H1 (cell line): Measurements from ENCODE around the gene TMPRSS4. TPM values are rescaled to one million over a fixed set of nuclear protein-coding genes. Genes with fewer than 3 reads are reported as not detected.

ENCODE experiments used
- CTCF ChIA-PET: fragments of 300-600 bp; sonication (Branson Sonifier 250); formaldehyde crosslinking; loops from one replicate; lab custom pipeline; 2021; ENCODE audit not compliant: partially characterized antibody; lab: Charles Lee
- POLR2A ChIA-PET: fragments of 300-600 bp; sonication (Branson Sonifier 250); formaldehyde crosslinking; loops from one replicate; lab custom pipeline; 2021; ENCODE audit warnings: inconsistent platforms; ENCODE audit not compliant: partially characterized antibody; lab: Charles Lee
- DNase-seq, 2 experiments: peaks; one replicate each; pipeline versions ENCODE4 v3.0.0 to v3.0.0-alpha.2; 2010 to 2022; ENCODE audit warnings: low spot score in 2 of 2, low read depth in 1 of 2, mixed read lengths in 1 of 2
- FAIRE-seq: peaks from 2 replicates; lab custom pipeline; 2011; peaks lifted over from hg19 to GRCh38; lab: Jason Lieb, UNC
- H2AFZ ChIP-seq: 2 replicates; pipeline ENCODE4 v1.8.1; 2012; ENCODE audit warnings: low read length, inconsistent platforms
- H2AK5ac ChIP-seq: 2 replicates; pipeline ENCODE4 v1.6.1; 2013; ENCODE audit warnings: low read depth, low read length
- H2BK120ac ChIP-seq: replicated peaks from 2 replicates; pipeline ENCODE3; 2013; ENCODE audit warnings: low read depth, low read length, inconsistent platforms
- H2BK12ac ChIP-seq: 2 replicates; pipeline ENCODE4 v1.6.1; 2013; ENCODE audit warnings: low read depth, low read length
- H2BK15ac ChIP-seq: 2 replicates; pipeline ENCODE4 v1.6.1; 2013; ENCODE audit warnings: low read length
- H2BK20ac ChIP-seq: 2 replicates; pipeline ENCODE4 v1.6.1; 2013; ENCODE audit warnings: low read length
- H2BK5ac ChIP-seq: 2 replicates; pipeline ENCODE4 v1.6.1; 2013; ENCODE audit warnings: low read depth, low read length
- H3K14ac ChIP-seq: 2 replicates; pipeline ENCODE4 v1.6.1; 2013; ENCODE audit warnings: inconsistent platforms; ENCODE audit not compliant: insufficient read length
- H3K18ac ChIP-seq: 2 replicates; pipeline ENCODE4 v1.6.1; 2013; ENCODE audit warnings: low read length; ENCODE audit errors: extremely low read depth
- H3K23ac ChIP-seq: 2 replicates; pipeline ENCODE4 v1.6.1; 2013; ENCODE audit warnings: inconsistent platforms; ENCODE audit not compliant: insufficient read length
- H3K23me2 ChIP-seq: 2 replicates; pipeline ENCODE4 v1.6.1; 2013; ENCODE audit warnings: low read depth, low read length
- H3K27ac ChIP-seq: 2 replicates; pipeline ENCODE4 v1.6.1; 2011; ENCODE audit warnings: low read depth, low read length, inconsistent platforms
- H3K27me3 ChIP-seq, 4 experiments: replicated peaks in 1 of 4; 1 replicate in 1 of 4; 2 replicates in 3 of 4; pipeline versions ENCODE4 v1.6.1 to v1.8.1; 2011 to 2013; ENCODE audit warnings: low read length in 3 of 4, mild to moderate bottlenecking in 3 of 4, inconsistent platforms in 2 of 4, mixed read lengths in 2 of 4, moderate library complexity in 1 of 4; ENCODE audit not compliant: control insufficient read depth in 3 of 4, insufficient read depth in 3 of 4; ENCODE audit errors: extremely low read depth in 1 of 4
- H3K36me3 ChIP-seq, 4 experiments: 2 replicates each; pipeline versions ENCODE4 v1.6.1 to v1.8.1; 2011 to 2013; ENCODE audit warnings: mild to moderate bottlenecking in 4 of 4, low read length in 3 of 4, moderate library complexity in 2 of 4, control low read depth in 1 of 4, inconsistent platforms in 1 of 4; ENCODE audit not compliant: insufficient read depth in 4 of 4, control insufficient read depth in 2 of 4
- H3K4ac ChIP-seq: replicated peaks from 2 replicates; pipeline ENCODE3; 2013; ENCODE audit warnings: low read length, low read depth, mixed read lengths, inconsistent platforms; ENCODE audit not compliant: insufficient read length
- H3K4me1 ChIP-seq, 4 experiments: replicated peaks in 1 of 4; 1 replicate in 1 of 4; 2 replicates in 3 of 4; pipeline versions ENCODE4 v1.6.1 to v1.8.1; 2011 to 2013; ENCODE audit warnings: low read length in 3 of 4, inconsistent platforms in 2 of 4, mixed read lengths in 1 of 4; ENCODE audit not compliant: insufficient read depth in 4 of 4, control insufficient read depth in 3 of 4
- H3K4me2 ChIP-seq, 2 experiments: 2 replicates each; pipeline versions ENCODE4 v1.6.1 to v1.8.1; 2011 to 2013; ENCODE audit warnings: low read depth in 2 of 2, low read length in 2 of 2, control low read depth in 1 of 2, inconsistent platforms in 1 of 2, mild to moderate bottlenecking in 1 of 2; ENCODE audit not compliant: insufficient read depth in 1 of 2
- H3K4me3 ChIP-seq, 4 experiments: fragments of 200-600, 300-600 bp in 1 of 4; sonication (generic), shearing (Covaris generic), sonication (Bioruptor Twin) in 1 of 4; 2 replicates each; pipeline versions ENCODE4 v1.5.1 to v1.8.1; 2011 to 2016; ENCODE audit warnings: low read length in 4 of 4, low read depth in 3 of 4, control low read depth in 2 of 4, inconsistent platforms in 2 of 4, mild to moderate bottlenecking in 2 of 4, mixed read lengths in 1 of 4, moderate library complexity in 1 of 4; ENCODE audit not compliant: insufficient read depth in 2 of 4; ENCODE audit errors: extremely low read depth in 1 of 4
- H3K56ac ChIP-seq: replicated peaks from 2 replicates; pipeline ENCODE3; 2013; ENCODE audit warnings: low read depth, mild to moderate bottlenecking, mixed read lengths, low read length, inconsistent platforms; ENCODE audit not compliant: insufficient read length
- H3K79me1 ChIP-seq: 2 replicates; pipeline ENCODE4 v1.6.1; 2013; ENCODE audit warnings: low read depth, low read length, control low read depth
- H3K79me2 ChIP-seq, 2 experiments: 2 replicates each; pipeline versions ENCODE4 v1.6.1 to v1.8.1; 2012 to 2013; ENCODE audit warnings: low read length in 2 of 2, mild to moderate bottlenecking in 2 of 2, inconsistent platforms in 1 of 2; ENCODE audit not compliant: insufficient read depth in 2 of 2, control insufficient read depth in 1 of 2
- H3K9ac ChIP-seq, 4 experiments: replicated peaks in 1 of 4; 1 replicate in 1 of 4; 2 replicates in 3 of 4; pipeline versions ENCODE4 v1.6.1 to v1.8.1; 2011 to 2013; ENCODE audit warnings: low read depth in 3 of 4, low read length in 3 of 4, control low read depth in 2 of 4, mild to moderate bottlenecking in 2 of 4, moderate library complexity in 2 of 4, inconsistent platforms in 1 of 4; ENCODE audit errors: extremely low read depth in 1 of 4
- H3K9me3 ChIP-seq, 2 experiments: 2 replicates each; pipeline versions ENCODE4 v1.6.1 to v1.8.1; 2012 to 2013; ENCODE audit warnings: mild to moderate bottlenecking in 2 of 2, moderate library complexity in 2 of 2, control low read depth in 1 of 2, inconsistent platforms in 1 of 2, low read depth in 1 of 2, low read length in 1 of 2, mixed read lengths in 1 of 2; ENCODE audit not compliant: insufficient read depth in 2 of 2
- H4K20me1 ChIP-seq, 2 experiments: replicated peaks in 1 of 2; 2 replicates each; pipeline versions ENCODE3 to v1.8.1; 2011 to 2013; ENCODE audit warnings: inconsistent platforms in 2 of 2, low read length in 2 of 2, mild to moderate bottlenecking in 1 of 2; ENCODE audit not compliant: insufficient read depth in 2 of 2, control insufficient read depth in 1 of 2
- H4K5ac ChIP-seq: 2 replicates; pipeline ENCODE4 v1.6.1; 2013; ENCODE audit warnings: low read length, low read depth, mixed read lengths, inconsistent platforms; ENCODE audit not compliant: insufficient read length
- H4K8ac ChIP-seq: 2 replicates; pipeline ENCODE4 v1.8.0; 2013; ENCODE audit warnings: mild to moderate bottlenecking, moderate library complexity, low read length, inconsistent platforms; ENCODE audit not compliant: insufficient read depth; ENCODE audit errors: extremely low read depth
- H4K91ac ChIP-seq: replicated peaks from 2 replicates; pipeline ENCODE3; 2013; ENCODE audit warnings: low read length, mixed read lengths, inconsistent platforms; ENCODE audit not compliant: insufficient read length
- ASH2L ChIP-seq: fragments of 200-600, 300-600 bp; sonication (generic); IDR thresholded peaks from one replicate; pipeline ENCODE4 v1.7.1; 2017; ENCODE audit warnings: low read length
- BRCA1 ChIP-seq: IDR thresholded peaks from 2 replicates; pipeline ENCODE4 v1.6.1; 2012; ENCODE audit warnings: low read depth, low read length, improper control_type of control experiment
- CEBPB ChIP-seq: IDR thresholded peaks from 2 replicates; pipeline ENCODE4 v1.6.1; 2012; ENCODE audit warnings: low read depth, low read length
- CHD1 ChIP-seq: IDR thresholded peaks from 2 replicates; pipeline ENCODE4 v1.6.1; 2012; ENCODE audit warnings: low read depth, low read length, improper control_type of control experiment
- EGR1 ChIP-seq: IDR thresholded peaks from 2 replicates; pipeline ENCODE4 v1.6.1; 2011; ENCODE audit warnings: low read depth, low read length, borderline replicate concordance
- POLR2AphosphoS5 ChIP-seq: IDR thresholded peaks from 2 replicates; pipeline ENCODE4 v1.6.1; 2011; ENCODE audit warnings: low read depth, low read length
- POU5F1 ChIP-seq: IDR thresholded peaks from 2 replicates; pipeline ENCODE4 v1.6.1; 2011; ENCODE audit warnings: low read depth, mild to moderate bottlenecking, low read length, moderate library complexity
- RXRA ChIP-seq: IDR thresholded peaks from 2 replicates; pipeline ENCODE4 v1.6.1; 2011; ENCODE audit warnings: low read depth, mild to moderate bottlenecking, low read length, moderate library complexity; ENCODE audit not compliant: insufficient read depth
- SP1 ChIP-seq: IDR thresholded peaks from 2 replicates; pipeline ENCODE4 v1.6.1; 2011; ENCODE audit warnings: low read depth, low read length
- USF2 ChIP-seq: IDR thresholded peaks from 2 replicates; pipeline ENCODE4 v1.6.1; 2011; ENCODE audit warnings: low read length, improper control_type of control experiment
- WGBS, 2 experiments: shearing (Covaris generic) in 1 of 2; methylation state at CpG; one replicate each; pipeline versions ENCODE4 v1.1.6 to v1.1.7; 2013 to 2015; ENCODE audit warnings: low lambda C conversion rate in 2 of 2, mixed read lengths in 2 of 2, inconsistent platforms in 1 of 2, low coverage in 1 of 2, missing lambda C conversion rate in 1 of 2; ENCODE audit not compliant: insufficient replicate concordance in 2 of 2, insufficient coverage in 1 of 2, insufficient read length in 1 of 2; ENCODE audit errors: extremely low coverage in 1 of 2, missing lambda C conversion rate in 1 of 2; 5-methylcytosine and 5-hydroxymethylcytosine counted together
- polyA plus RNA-seq, 7 experiments: library from polyadenylated mRNA; depleted of rRNA in 3 of 7; stranded (reverse) in 5 of 7; unstranded in 2 of 7; fragments of >200 nt in 5 of 7; fragments of 200-250 nt in 2 of 7; gene quantifications; 1 replicate in 5 of 7; 2 replicates in 1 of 7; 4 replicates in 1 of 7; pipeline versions ENCODE4 v1.2.1 to v1.2.3, GENCODE V29; 2011 to 2013; ENCODE audit warnings: missing spikeins in 2 of 7, mixed read lengths in 2 of 7
- total RNA-seq: library from RNA; stranded (reverse); fragmentation: NEBNext Ultra II Directional; extraction: Animal tissue kit (Norgen Biotek cat#: 25700); gene quantifications from 2 replicates; pipeline ENCODE4 v1.2.1, GENCODE V29; 2021
- TF ChIP-seq, protein P1 (sequence below): IDR thresholded peaks from 2 replicates; pipeline ENCODE4 v1.6.1; 2011; ENCODE audit warnings: low read depth, mild to moderate bottlenecking, low read length; ENCODE audit not compliant: insufficient read depth
- TF ChIP-seq, protein P2 (sequence below): IDR thresholded peaks from 2 replicates; pipeline ENCODE4 v1.6.1; 2012; ENCODE audit warnings: low read length, inconsistent platforms

Gene TMPRSS4
- total and polyA plus RNA-seq, 2 of the 8 experiments (the other 6 are each of a cell fraction or from before 2014, with no cell fraction given) = 0.11 to 0.58 TPM

DNA sequence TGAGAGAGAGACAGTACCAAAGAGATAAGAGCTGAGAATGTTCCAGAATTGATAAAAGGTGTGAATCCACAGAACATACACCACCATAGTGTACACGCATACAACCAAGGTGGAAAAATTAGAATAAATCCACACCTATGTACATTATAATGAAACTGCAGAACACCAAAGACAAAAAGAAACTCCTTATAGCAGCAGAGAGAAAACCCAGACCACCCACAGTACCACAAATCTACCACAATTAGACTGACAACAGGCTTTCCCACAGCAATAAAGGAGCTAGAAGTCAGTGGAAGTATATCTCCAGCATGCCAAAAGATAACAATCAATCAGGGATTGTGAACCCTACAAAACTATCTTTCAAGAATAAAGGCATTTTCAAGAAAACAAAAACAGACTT is 43.9 kb downstream of the TMPRSS4 start:
- Histone ChIP-seq H3K9me3 (no peaks in the 10 kb centered on the region), H2BK12ac (no peak overlapping the region), H3K56ac (no peak overlapping the region), H3K36me3 (no peaks in the 10 kb centered on the region), H3K4ac (no peak overlapping the region), H4K20me1 (no peaks in the 10 kb centered on the region), H3K4me1 (peaks cover 0 to 5% (median 2%) of the 10 kb centered on the region in 4 experiments; a peak in 2 of 7 replicates), H3K18ac (no peak overlapping the region), H3K27me3 (no peaks in the 10 kb centered on the region), H2AK5ac (no peak overlapping the region), H3K23me2 (no peaks in the 10 kb centered on the region), H2BK5ac (no peak overlapping the region), H4K8ac (no peak overlapping the region), H3K9ac (no peak overlapping the region), H2BK120ac (no peak overlapping the region), H3K79me2 (no peaks in the 10 kb centered on the region), H3K14ac (no peak overlapping the region), H3K23ac (no peak overlapping the region), H2BK20ac (no peak overlapping the region), H3K79me1 (no peaks in the 10 kb centered on the region), H2BK15ac (no peak overlapping the region), H3K4me2 (no peak overlapping the region), H3K4me3 (no peak overlapping the region), H4K91ac (no peak overlapping the region), H3K27ac (no peak overlapping the region), H2AFZ (no peak overlapping the region), H4K5ac (no peak overlapping the region)
- no peak for FAIRE-seq
- POLR2A ChIA-PET = no interaction called here
- no peak for TF ChIP-seq ASH2L
- no peak for TF ChIP-seq CHD1
- no peak for TF ChIP-seq USF2
- TF ChIP-seq, protein P1, sequence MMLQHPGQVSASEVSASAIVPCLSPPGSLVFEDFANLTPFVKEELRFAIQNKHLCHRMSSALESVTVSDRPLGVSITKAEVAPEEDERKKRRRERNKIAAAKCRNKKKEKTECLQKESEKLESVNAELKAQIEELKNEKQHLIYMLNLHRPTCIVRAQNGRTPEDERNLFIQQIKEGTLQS = no peak
- no peak for TF ChIP-seq POLR2AphosphoS5
- TF ChIP-seq EGR1 = no peak
- TF ChIP-seq, protein P2, sequence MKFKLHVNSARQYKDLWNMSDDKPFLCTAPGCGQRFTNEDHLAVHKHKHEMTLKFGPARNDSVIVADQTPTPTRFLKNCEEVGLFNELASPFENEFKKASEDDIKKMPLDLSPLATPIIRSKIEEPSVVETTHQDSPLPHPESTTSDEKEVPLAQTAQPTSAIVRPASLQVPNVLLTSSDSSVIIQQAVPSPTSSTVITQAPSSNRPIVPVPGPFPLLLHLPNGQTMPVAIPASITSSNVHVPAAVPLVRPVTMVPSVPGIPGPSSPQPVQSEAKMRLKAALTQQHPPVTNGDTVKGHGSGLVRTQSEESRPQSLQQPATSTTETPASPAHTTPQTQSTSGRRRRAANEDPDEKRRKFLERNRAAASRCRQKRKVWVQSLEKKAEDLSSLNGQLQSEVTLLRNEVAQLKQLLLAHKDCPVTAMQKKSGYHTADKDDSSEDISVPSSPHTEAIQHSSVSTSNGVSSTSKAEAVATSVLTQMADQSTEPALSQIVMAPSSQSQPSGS = no peak
- TF ChIP-seq BRCA1 = no peak
- no peak for TF ChIP-seq CEBPB
- TF ChIP-seq RXRA = no peak
- TF ChIP-seq POU5F1 = no peak
- TF ChIP-seq SP1 = no peak
- 81% methylated on average over 1 of the region's 1 CpG; no CpG with 5 or more reads in 1 of the 2 experiments for WGBS, 2 experiments
- CTCF ChIA-PET = interaction anchor here (1.2 kb wide), 1 partner anchor 46 kb away, joined by 3 read pairs; no protein-coding TSS in a partner anchor
- DNase-seq = no peak
